H1 (cell line): Measurements from ENCODE around the gene PLXNA3.

Source experiments
- CHD7 ChIP-seq: fragments of 300-600 bp; sonication (generic); IDR thresholded peaks from 2 replicates; pipeline ENCODE4 v1.7.1; 2012; ENCODE audit warnings: low read length, moderate library complexity, mild to moderate bottlenecking, inconsistent platforms; ENCODE audit not compliant: insufficient replicate concordance
- EGR1 ChIP-seq: IDR thresholded peaks from 2 replicates; pipeline ENCODE4 v1.6.1; 2011; ENCODE audit warnings: low read depth, low read length, borderline replicate concordance
- EP300 ChIP-seq, 2 experiments: IDR thresholded peaks; 1 replicate in 1 of 2; 2 replicates in 1 of 2; pipeline ENCODE4 v1.6.1; 2011 to 2012; ENCODE audit warnings: low read depth in 2 of 2, low read length in 2 of 2, mild to moderate bottlenecking in 2 of 2, borderline replicate concordance in 1 of 2, inconsistent platforms in 1 of 2, moderate library complexity in 1 of 2
- JUND ChIP-seq: IDR thresholded peaks from 2 replicates; pipeline ENCODE4 v1.6.1; 2011; ENCODE audit warnings: mild to moderate bottlenecking, improper control_type of control experiment, low read length
- POLR2A ChIP-seq, 2 experiments: IDR thresholded peaks; 1 replicate in 1 of 2; 2 replicates in 1 of 2; pipeline ENCODE4 v1.6.1; 2011; ENCODE audit warnings: low read depth in 2 of 2, low read length in 2 of 2, mild to moderate bottlenecking in 2 of 2; ENCODE audit errors: control extremely low read depth in 1 of 2
- POLR2AphosphoS5 ChIP-seq: IDR thresholded peaks from 2 replicates; pipeline ENCODE4 v1.6.1; 2011; ENCODE audit warnings: low read depth, low read length
- RFX5 ChIP-seq: IDR thresholded peaks from 2 replicates; pipeline ENCODE4 v1.6.1; 2011; ENCODE audit warnings: low read depth, low read length, improper control_type of control experiment, borderline replicate concordance
- SP2 ChIP-seq: IDR thresholded peaks from 2 replicates; pipeline ENCODE4 v1.6.1; 2012; ENCODE audit warnings: mild to moderate bottlenecking, low read length, inconsistent platforms
- SP4 ChIP-seq: IDR thresholded peaks from 2 replicates; pipeline ENCODE4 v1.6.1; 2012; ENCODE audit warnings: low read length, inconsistent platforms
- ZNF274 ChIP-seq: IDR thresholded peaks from 2 replicates; pipeline ENCODE4 v1.7.0; 2012; ENCODE audit warnings: low read length, borderline replicate concordance; ENCODE audit errors: extremely low read depth
- TF ChIP-seq, protein P1 (sequence below), 3 experiments: IDR thresholded peaks; 1 replicate in 2 of 3; 2 replicates in 1 of 3; pipeline versions ENCODE4 v1.5.1 to v1.6.1; 2011; ENCODE audit warnings: low read length in 3 of 3, mild to moderate bottlenecking in 3 of 3, inconsistent platforms in 2 of 3, low read depth in 1 of 3, moderate library complexity in 1 of 3; ENCODE audit not compliant: insufficient read depth in 1 of 3; ENCODE audit errors: control extremely low read depth in 1 of 3

DNA sequence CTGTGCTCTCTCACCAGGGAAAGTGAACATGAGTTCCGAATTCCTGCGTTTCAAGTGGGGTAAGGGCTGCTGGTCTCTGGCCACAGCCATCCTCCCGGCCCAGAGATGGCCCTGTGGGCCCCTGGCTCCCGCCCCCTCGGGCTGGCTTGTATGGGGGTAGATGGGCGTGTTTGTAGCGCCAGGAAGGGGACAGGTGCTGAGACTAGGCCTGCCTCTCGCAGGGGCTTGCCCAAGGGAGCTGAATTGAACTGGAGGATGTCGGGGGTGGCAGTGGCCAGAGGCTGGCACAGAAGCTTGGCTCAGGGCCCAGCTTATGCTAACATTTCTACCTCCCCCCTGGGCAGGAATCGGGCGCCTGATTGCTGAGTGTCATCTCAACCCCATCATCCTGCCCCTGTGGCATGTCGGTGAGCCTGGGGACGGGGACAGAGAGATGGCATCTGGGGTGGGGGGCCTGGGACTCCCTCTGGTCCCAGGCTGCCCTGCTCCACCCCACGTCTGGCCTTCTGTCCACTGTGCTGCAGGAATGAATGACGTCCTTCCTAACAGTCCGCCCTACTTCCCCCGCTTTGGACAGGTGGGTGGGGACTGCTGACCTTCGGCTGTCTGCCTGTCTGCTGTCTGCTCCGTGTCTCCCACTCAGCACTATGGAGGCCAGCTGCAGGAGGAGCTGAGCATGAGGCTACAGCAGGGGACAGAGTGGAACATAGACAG is 38.2 kb upstream of the PLXNA3 start:
- no peak for TF ChIP-seq RFX5
- TF ChIP-seq, protein P1, sequence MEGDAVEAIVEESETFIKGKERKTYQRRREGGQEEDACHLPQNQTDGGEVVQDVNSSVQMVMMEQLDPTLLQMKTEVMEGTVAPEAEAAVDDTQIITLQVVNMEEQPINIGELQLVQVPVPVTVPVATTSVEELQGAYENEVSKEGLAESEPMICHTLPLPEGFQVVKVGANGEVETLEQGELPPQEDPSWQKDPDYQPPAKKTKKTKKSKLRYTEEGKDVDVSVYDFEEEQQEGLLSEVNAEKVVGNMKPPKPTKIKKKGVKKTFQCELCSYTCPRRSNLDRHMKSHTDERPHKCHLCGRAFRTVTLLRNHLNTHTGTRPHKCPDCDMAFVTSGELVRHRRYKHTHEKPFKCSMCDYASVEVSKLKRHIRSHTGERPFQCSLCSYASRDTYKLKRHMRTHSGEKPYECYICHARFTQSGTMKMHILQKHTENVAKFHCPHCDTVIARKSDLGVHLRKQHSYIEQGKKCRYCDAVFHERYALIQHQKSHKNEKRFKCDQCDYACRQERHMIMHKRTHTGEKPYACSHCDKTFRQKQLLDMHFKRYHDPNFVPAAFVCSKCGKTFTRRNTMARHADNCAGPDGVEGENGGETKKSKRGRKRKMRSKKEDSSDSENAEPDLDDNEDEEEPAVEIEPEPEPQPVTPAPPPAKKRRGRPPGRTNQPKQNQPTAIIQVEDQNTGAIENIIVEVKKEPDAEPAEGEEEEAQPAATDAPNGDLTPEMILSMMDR (IDR thresholded peaks at IDR 0.05; ENCODE audit: control extremely low read depth in 1 of 3, insufficient read depth in 1 of 3, low read depth in 1 of 3, low read length in 3 of 3): no peak
- no peak for TF ChIP-seq EGR1
- no peak for TF ChIP-seq POLR2AphosphoS5
- TF ChIP-seq EP300 (IDR thresholded peaks at IDR 0.05; ENCODE audit: borderline replicate concordance in 1 of 2, low read depth in 2 of 2, low read length in 2 of 2): no peak
- no peak for TF ChIP-seq POLR2A (IDR thresholded peaks at IDR 0.05; ENCODE audit: control extremely low read depth in 1 of 2, low read depth in 2 of 2, low read length in 2 of 2)
- TF ChIP-seq CHD7: no peak
- no peak for TF ChIP-seq SP4
- no peak for TF ChIP-seq ZNF274
- TF ChIP-seq SP2: no peak
- no peak for TF ChIP-seq JUND
